ENCODE results near the gene FA2H.
"Not testable (repeated sequence)": the region's sequence is repeated elsewhere in the genome, so short reads cannot be mapped to it uniquely, and the experiment has no call there.

The FA2H gene

GRCh38 chr16:74700438-74701225 is 74.0 kb downstream of the FA2H start, which contains the start of gene MLKL:
MLKL (minus strand) TSS chr16:74700862; CDS start chr16:74695757, 5,105 bp downstream.
- Mint-ChIP-seq H3K36me3 (peaks cover 1% of the 10 kb centered on the region), H3K9me3 (no peaks in the 10 kb centered on the region), H3K4me1 (peaks cover 67% of the 10 kb centered on the region), H3K4me3 (peak within 1 kb of the TSS; percentile 97), H3K27me3 (no peaks in the 10 kb centered on the region), H3K27ac (peak within 1 kb of the TSS; percentile 97)
- peak; percentile 70 for ATAC-seq

- peak overlapping the region; percentile 97 for H3K4me3 Mint-ChIP-seq
- H3K27me3 Mint-ChIP-seq: no peaks in the 10 kb centered on the region
- peaks cover 7% of the 10 kb centered on the region for H3K36me3 Mint-ChIP-seq
- H3K9me3 Mint-ChIP-seq: no peaks in the 10 kb centered on the region
- ATAC-seq: peak; percentile 46
- H3K4me1 Mint-ChIP-seq: peaks cover 66% of the 10 kb centered on the region
- H3K27ac Mint-ChIP-seq: peak overlapping the region; percentile 97
Measured at GRCh38 chr16:74700116-74700437, 74.5 kb downstream of the FA2H start.

GRCh38 chr16:74699666-74700065 is 75.0 kb downstream of the FA2H start:
- no peak for ATAC-seq
- no peaks in the 10 kb centered on the region for H3K9me3 Mint-ChIP-seq
- peaks cover 62% of the 10 kb centered on the region for H3K4me1 Mint-ChIP-seq
- H3K27ac Mint-ChIP-seq: peak overlapping the region; percentile 97
- no peaks in the 10 kb centered on the region for H3K27me3 Mint-ChIP-seq
- peak overlapping the region; percentile 75 for H3K4me3 Mint-ChIP-seq
- H3K36me3 Mint-ChIP-seq: peaks cover 7% of the 10 kb centered on the region

- Mint-ChIP-seq H3K27me3 (no peaks in the 10 kb centered on the region), H3K4me3 (peak overlapping the region; percentile 75), H3K9me3 (no peaks in the 10 kb centered on the region), H3K4me1 (peaks cover 61% of the 10 kb centered on the region), H3K27ac (peak overlapping the region; percentile 97), H3K36me3 (peaks cover 17% of the 10 kb centered on the region)
- no peak for ATAC-seq
Measured at GRCh38 chr16:74698222-74698621, 76.4 kb downstream of the FA2H start.

- H3K27ac Mint-ChIP-seq: peak overlapping the region; percentile 78
- peaks cover 46% of the 10 kb centered on the region for H3K4me1 Mint-ChIP-seq
- no peaks in the 10 kb centered on the region for H3K9me3 Mint-ChIP-seq
- peak overlapping the region; percentile 83 for H3K4me3 Mint-ChIP-seq
- peaks cover 30% of the 10 kb centered on the region for H3K36me3 Mint-ChIP-seq
- H3K27me3 Mint-ChIP-seq: no peaks in the 10 kb centered on the region
- peak; percentile 95 for ATAC-seq
Measured at GRCh38 chr16:74695450-74696422, 78.9 kb downstream of the FA2H start.

- H3K4me1 Mint-ChIP-seq: peaks cover 7% of the 10 kb centered on the region
- H3K27ac Mint-ChIP-seq: no peak overlapping the region
- H3K36me3 Mint-ChIP-seq: peaks cover 51% of the 10 kb centered on the region
- H3K27me3 Mint-ChIP-seq: no peaks in the 10 kb centered on the region
- H3K4me3 Mint-ChIP-seq: no peak overlapping the region
- ATAC-seq: no peak
- H3K9me3 Mint-ChIP-seq: no peaks in the 10 kb centered on the region
Measured at GRCh38 chr16:74691093-74691855, 83.3 kb downstream of the FA2H start.

- no peaks in the 10 kb centered on the region for H3K27me3 Mint-ChIP-seq
- peak overlapping the region; percentile 83 for H3K27ac Mint-ChIP-seq
- H3K9me3 Mint-ChIP-seq: no peaks in the 10 kb centered on the region
- H3K4me1 Mint-ChIP-seq: peaks cover 18% of the 10 kb centered on the region
- ATAC-seq: no peak
- peaks cover 19% of the 10 kb centered on the region for H3K36me3 Mint-ChIP-seq
- H3K4me3 Mint-ChIP-seq: no peak overlapping the region
Measured at GRCh38 chr16:74682556-74682955, 92.1 kb downstream of the FA2H start.

GRCh38 chr16:74680681-74681080 is 93.9 kb downstream of the FA2H start:
- Mint-ChIP-seq H3K9me3 (no peaks in the 10 kb centered on the region), H3K36me3 (peaks cover 29% of the 10 kb centered on the region), H3K4me1 (peaks cover 18% of the 10 kb centered on the region), H3K27ac (no peak overlapping the region), H3K4me3 (no peak overlapping the region), H3K27me3 (no peaks in the 10 kb centered on the region)
- ATAC-seq: no peak

- Mint-ChIP-seq H3K4me3 (no peak overlapping the region), H3K27me3 (no peaks in the 10 kb centered on the region), H3K27ac (no peak overlapping the region), H3K36me3 (peaks cover 32% of the 10 kb centered on the region), H3K4me1 (peaks cover 18% of the 10 kb centered on the region), H3K9me3 (no peaks in the 10 kb centered on the region)
- ATAC-seq: no peak
Measured at GRCh38 chr16:74679983-74680382, 94.6 kb downstream of the FA2H start.

GRCh38 chr16:74677868-74678267 is 96.8 kb downstream of the FA2H start:
- Mint-ChIP-seq H3K4me3 (no peak overlapping the region), H3K27ac (no peak overlapping the region), H3K27me3 (no peaks in the 10 kb centered on the region), H3K9me3 (no peaks in the 10 kb centered on the region), H3K36me3 (peaks cover 44% of the 10 kb centered on the region), H3K4me1 (peaks cover 4% of the 10 kb centered on the region)
- no peak for ATAC-seq

GRCh38 chr16:74673876-74674275 is 100.7 kb downstream of the FA2H start:
- peaks cover 43% of the 10 kb centered on the region for H3K36me3 Mint-ChIP-seq
- H3K4me3 Mint-ChIP-seq: no peak overlapping the region

GRCh38 chr16:74668877-74669276 is 105.7 kb downstream of the FA2H start:
- H3K4me3 Mint-ChIP-seq, H3K27me3 Mint-ChIP-seq, H3K9me3 Mint-ChIP-seq, H3K27ac Mint-ChIP-seq, ATAC-seq: not testable (repeated sequence)
- H3K4me1 Mint-ChIP-seq: peaks cover 18% of the 10 kb centered on the region
- H3K36me3 Mint-ChIP-seq: peaks cover 23% of the 10 kb centered on the region

More at GRCh38 chr16:74673876-74674275, 100.7 kb downstream of the FA2H start:
- ATAC-seq: no peak
- no peaks in the 10 kb centered on the region for H3K9me3 Mint-ChIP-seq
- H3K27me3 Mint-ChIP-seq: no peaks in the 10 kb centered on the region
- no peak overlapping the region for H3K27ac Mint-ChIP-seq
- no peaks in the 10 kb centered on the region for H3K4me1 Mint-ChIP-seq

- Mint-ChIP-seq H3K4me1 (peaks cover 31% of the 10 kb centered on the region), H3K27me3 (no peaks in the 10 kb centered on the region), H3K4me3 (peak overlapping the region; percentile 89), H3K27ac (peak overlapping the region; percentile 92), H3K36me3 (peaks cover 27% of the 10 kb centered on the region), H3K9me3 (no peaks in the 10 kb centered on the region)
- no peak for ATAC-seq
Measured at GRCh38 chr16:74667255-74667700, 107.3 kb downstream of the FA2H start.

- H3K27me3 Mint-ChIP-seq: no peaks in the 10 kb centered on the region
- ATAC-seq: peak; percentile 100
- peak within 1 kb of the TSS; percentile 89 for H3K4me3 Mint-ChIP-seq
- peaks cover 34% of the 10 kb centered on the region for H3K4me1 Mint-ChIP-seq
- peaks cover 24% of the 10 kb centered on the region for H3K36me3 Mint-ChIP-seq
- H3K9me3 Mint-ChIP-seq: no peaks in the 10 kb centered on the region
- H3K27ac Mint-ChIP-seq: peak within 1 kb of the TSS; percentile 92
Measured at GRCh38 chr16:74666425-74667254, 108.0 kb downstream of the FA2H start, which contains the start of gene RFWD3. RFWD3 (minus strand) TSS chr16:74666877; CDS start chr16:74661449, 5,428 bp downstream.
